ENCODE data around the gene HSFX3.
"Not testable (repeated sequence)": the region's sequence is repeated elsewhere in the genome, so short reads cannot be mapped to it uniquely, and the experiment has no call there.

Gene HSFX3

DNA sequence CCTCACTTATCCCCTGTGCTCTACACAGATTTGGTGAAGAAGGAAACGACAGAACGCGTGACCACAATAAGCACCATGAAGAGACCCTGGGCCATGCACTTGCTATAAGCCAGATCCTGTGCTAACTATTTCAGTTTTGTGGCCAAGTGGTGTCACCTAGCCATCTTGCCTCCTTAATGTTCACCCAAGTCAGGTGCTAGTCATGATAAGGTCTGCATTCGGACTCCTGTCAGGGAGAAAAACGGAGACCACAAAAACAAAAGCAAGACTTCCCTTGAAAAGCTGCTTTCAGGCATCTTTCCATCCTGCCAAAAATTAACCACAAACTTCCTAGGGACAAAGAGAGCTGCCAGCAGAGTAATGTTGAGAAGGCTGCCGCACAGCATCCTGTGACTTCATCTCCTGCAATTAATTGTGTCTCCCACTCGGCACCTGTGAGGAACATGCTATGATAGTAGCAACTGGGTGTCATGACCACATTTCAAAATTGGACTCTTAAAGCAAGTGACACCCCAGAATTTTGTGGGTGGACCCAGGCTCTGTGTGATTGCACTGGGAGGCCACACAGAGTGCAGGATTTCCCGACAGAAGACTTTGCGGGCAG lies 35.8 kb downstream of the HSFX3 start:
- H3K27me3 Mint-ChIP-seq: no peaks in the 10 kb centered on the region
- no peaks in the 10 kb centered on the region for H3K9me3 Mint-ChIP-seq (ENCODE audit: low read depth)
- H3K27ac Mint-ChIP-seq: peak overlapping the region; percentile 22
- no peaks in the 10 kb centered on the region for H3K36me3 Mint-ChIP-seq
- H3K4me1 Mint-ChIP-seq (ENCODE audit: low read depth): peaks cover 27% of the 10 kb centered on the region
- no peak overlapping the region for H3K4me3 Mint-ChIP-seq

GRCh38 chrX:149512225-149512885 lies 37.4 kb downstream of the HSFX3 start:
- Mint-ChIP-seq H3K4me1 (ENCODE audit: low read depth) (peaks cover 27% of the 10 kb centered on the region), H3K36me3 (no peaks in the 10 kb centered on the region), H3K27me3 (no peaks in the 10 kb centered on the region), H3K27ac (no peak overlapping the region), H3K9me3 (ENCODE audit: low read depth) (no peaks in the 10 kb centered on the region), H3K4me3 (no peak overlapping the region)

DNA sequence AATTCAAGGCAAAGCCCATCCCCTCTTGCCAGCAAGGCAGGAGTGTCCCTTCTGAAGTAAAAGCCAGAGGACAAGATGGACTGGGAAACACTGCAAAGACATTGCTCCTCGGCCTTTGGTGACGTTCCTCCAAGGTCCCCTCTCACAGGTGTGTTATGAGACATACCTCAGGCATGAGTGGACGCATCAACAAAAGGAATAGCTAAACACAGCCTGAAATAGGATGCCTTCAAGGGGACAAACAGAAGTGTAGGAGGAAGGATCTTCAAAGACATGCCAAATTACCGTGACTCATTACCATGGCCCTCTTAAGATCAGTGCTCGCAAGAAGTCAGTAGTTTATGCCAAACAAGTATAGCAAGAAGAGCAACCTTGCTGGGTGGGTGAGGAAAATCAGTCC lies 38.6 kb downstream of the HSFX3 start:
- Mint-ChIP-seq H3K4me1 (ENCODE audit: low read depth) (peaks cover 26% of the 10 kb centered on the region), H3K4me3 (no peak overlapping the region), H3K36me3 (no peaks in the 10 kb centered on the region), H3K27ac (no peak overlapping the region), H3K27me3 (no peaks in the 10 kb centered on the region), H3K9me3 (ENCODE audit: low read depth) (no peaks in the 10 kb centered on the region)

DNA sequence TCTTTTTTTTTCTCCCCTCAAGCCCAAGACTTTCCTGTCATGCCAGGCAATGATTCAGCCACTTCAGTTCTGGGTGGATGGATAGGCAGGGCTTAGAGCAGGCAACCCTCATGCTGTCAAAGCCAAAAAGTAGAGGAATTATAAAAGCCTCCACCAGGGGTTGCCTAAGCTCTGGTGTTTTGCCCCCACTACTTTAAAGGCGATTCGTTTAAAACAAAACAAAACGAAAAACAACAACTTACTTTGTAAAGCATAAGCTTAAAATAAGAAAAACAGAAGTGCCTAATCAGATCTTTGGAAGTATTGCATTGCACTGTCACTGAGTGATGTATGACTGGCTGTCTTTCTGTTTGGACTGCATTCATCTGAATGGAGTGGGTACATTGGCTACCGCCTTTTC lies 39.3 kb downstream of the HSFX3 start:
- Mint-ChIP-seq H3K4me3 (no peak overlapping the region), H3K27me3 (no peaks in the 10 kb centered on the region), H3K27ac (no peak overlapping the region), H3K36me3 (no peaks in the 10 kb centered on the region), H3K4me1 (ENCODE audit: low read depth) (peaks cover 28% of the 10 kb centered on the region), H3K9me3 (ENCODE audit: low read depth) (no peaks in the 10 kb centered on the region)

GRCh38 chrX:149508467-149508866 lies 41.3 kb downstream of the HSFX3 start:
- Mint-ChIP-seq H3K27ac (no peak overlapping the region), H3K4me1 (ENCODE audit: low read depth) (peaks cover 26% of the 10 kb centered on the region), H3K4me3 (no peak overlapping the region), H3K9me3 (ENCODE audit: low read depth) (no peaks in the 10 kb centered on the region), H3K27me3 (no peaks in the 10 kb centered on the region), H3K36me3 (no peaks in the 10 kb centered on the region)

GRCh38 chrX:149506349-149506748 lies 43.4 kb downstream of the HSFX3 start:
- H3K9me3 Mint-ChIP-seq (ENCODE audit: low read depth): no peaks in the 10 kb centered on the region
- H3K4me1 Mint-ChIP-seq (ENCODE audit: low read depth): peaks cover 21% of the 10 kb centered on the region
- H3K27me3 Mint-ChIP-seq: no peaks in the 10 kb centered on the region
- no peak overlapping the region for H3K4me3 Mint-ChIP-seq
- H3K27ac Mint-ChIP-seq: no peak overlapping the region
- no peaks in the 10 kb centered on the region for H3K36me3 Mint-ChIP-seq

GRCh38 chrX:149505671-149506070 lies 44.1 kb downstream of the HSFX3 start:
- H3K4me1 Mint-ChIP-seq (ENCODE audit: low read depth): peaks cover 25% of the 10 kb centered on the region
- H3K27me3 Mint-ChIP-seq: no peaks in the 10 kb centered on the region
- no peaks in the 10 kb centered on the region for H3K36me3 Mint-ChIP-seq
- peak overlapping the region; percentile 85 for H3K27ac Mint-ChIP-seq
- H3K4me3 Mint-ChIP-seq: peak overlapping the region; percentile 93
- H3K9me3 Mint-ChIP-seq (ENCODE audit: low read depth): no peaks in the 10 kb centered on the region

GRCh38 chrX:149504915-149505651 lies 44.6 kb downstream of the HSFX3 start, which contains the start of gene IDS:
Gene IDS, minus strand, starts transcription at chrX:149505306. Its CDS starts 169 bp downstream, at chrX:149505137.
- Mint-ChIP-seq H3K36me3 (no peaks in the 10 kb centered on the region), H3K9me3 (ENCODE audit: low read depth) (no peaks in the 10 kb centered on the region), H3K27ac (peak within 1 kb of the TSS; percentile 85), H3K4me1 (ENCODE audit: low read depth) (peaks cover 28% of the 10 kb centered on the region), H3K4me3 (peak within 1 kb of the TSS; percentile 93), H3K27me3 (no peaks in the 10 kb centered on the region)

DNA sequence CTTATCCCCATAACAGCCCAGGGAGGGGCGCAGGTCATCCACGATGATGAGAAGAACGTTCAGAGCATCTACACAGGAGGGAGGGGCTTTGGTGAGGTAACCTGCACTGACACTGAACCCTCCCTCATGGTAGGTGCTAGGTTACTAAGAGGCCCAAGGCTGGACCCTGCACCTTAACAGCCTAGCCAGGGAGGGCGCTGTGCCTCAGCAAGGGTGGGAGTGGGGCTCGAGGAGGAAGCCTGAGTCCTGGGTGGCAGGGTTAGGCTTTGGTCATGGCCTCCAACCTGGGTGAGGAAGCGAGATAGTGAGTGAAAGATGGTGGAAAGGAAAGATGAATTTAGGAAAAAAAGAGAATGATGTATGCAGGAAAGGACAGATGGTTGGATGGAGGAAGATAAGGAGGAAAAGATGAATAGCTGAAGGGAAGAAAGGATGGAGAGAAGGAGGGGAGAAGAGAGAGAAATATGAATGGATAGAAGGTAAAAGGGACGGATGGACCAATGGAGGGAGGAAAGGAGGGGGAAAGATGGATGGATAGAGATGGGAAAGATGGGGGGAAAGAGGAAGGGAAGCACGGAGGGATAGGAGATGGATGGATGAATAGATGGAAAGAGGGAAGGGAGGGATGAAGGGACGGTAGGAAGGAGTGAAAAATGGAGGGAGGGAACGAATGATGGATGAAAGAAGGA lies 45.4 kb downstream of the HSFX3 start:
- no peaks in the 10 kb centered on the region for H3K9me3 Mint-ChIP-seq (ENCODE audit: low read depth)
- no peaks in the 10 kb centered on the region for H3K27me3 Mint-ChIP-seq
- peak overlapping the region; percentile 81 for H3K27ac Mint-ChIP-seq

GRCh38 chrX:149503446-149503845 lies 46.3 kb downstream of the HSFX3 start:
- H3K27ac Mint-ChIP-seq: peak overlapping the region; percentile 54
- peak overlapping the region; percentile 53 for H3K4me3 Mint-ChIP-seq
- H3K4me1 Mint-ChIP-seq (ENCODE audit: low read depth): peaks cover 31% of the 10 kb centered on the region
- not testable (repeated sequence) for H3K36me3 Mint-ChIP-seq; H3K27me3 Mint-ChIP-seq; H3K9me3 Mint-ChIP-seq (ENCODE audit: low read depth)

More for the DNA sequence above, 45.4 kb downstream of the HSFX3 start:
- Mint-ChIP-seq H3K4me1 (ENCODE audit: low read depth) (peaks cover 31% of the 10 kb centered on the region), H3K4me3 (peak overlapping the region; percentile 93), H3K36me3 (no peaks in the 10 kb centered on the region)

DNA sequence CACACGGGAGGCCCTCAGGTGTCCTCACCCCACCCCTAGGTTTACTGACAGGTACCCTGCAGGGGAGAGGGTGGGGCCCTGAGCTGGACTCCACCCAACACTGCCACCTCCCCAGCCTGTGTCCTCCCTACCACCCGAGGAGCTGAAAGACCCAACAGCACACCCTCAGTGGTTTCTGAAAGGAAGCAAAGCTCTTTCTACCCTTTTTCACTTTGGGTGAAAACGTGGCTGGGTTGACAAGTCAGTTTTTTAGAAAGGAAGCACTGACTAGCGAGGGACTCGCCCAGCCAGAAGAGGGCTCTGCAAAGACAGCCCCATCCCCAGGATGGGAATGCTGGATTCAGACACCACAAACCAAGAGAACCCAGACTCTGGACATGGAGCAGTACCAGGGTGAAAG lies 46.8 kb downstream of the HSFX3 start:
- H3K4me3 Mint-ChIP-seq; H3K36me3 Mint-ChIP-seq; H3K27me3 Mint-ChIP-seq; H3K9me3 Mint-ChIP-seq (ENCODE audit: low read depth); H3K27ac Mint-ChIP-seq: not testable (repeated sequence)
- H3K4me1 Mint-ChIP-seq (ENCODE audit: low read depth): peaks cover 31% of the 10 kb centered on the region

DNA sequence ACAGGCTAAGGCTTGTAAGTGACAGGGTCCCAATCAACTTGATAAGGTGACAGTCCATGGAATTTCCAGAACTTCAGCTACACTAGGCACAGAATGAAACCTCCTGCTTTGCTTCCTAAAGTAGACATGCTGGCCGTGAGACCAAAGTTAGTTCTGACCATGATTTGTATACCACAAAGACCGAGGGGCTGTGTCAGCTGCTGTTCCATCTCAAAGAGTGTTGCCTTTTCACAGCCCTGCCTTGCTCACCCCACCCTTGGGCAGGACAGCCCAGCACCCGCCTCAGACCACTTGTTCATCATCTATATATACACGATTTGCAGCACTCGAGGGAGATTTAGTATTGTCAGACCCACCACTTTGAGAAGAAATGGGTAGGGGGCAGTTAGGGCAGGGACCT lies 50.0 kb downstream of the HSFX3 start:
- peaks cover 23% of the 10 kb centered on the region for H3K4me1 Mint-ChIP-seq (ENCODE audit: low read depth)
- H3K36me3 Mint-ChIP-seq: no peaks in the 10 kb centered on the region
- no peaks in the 10 kb centered on the region for H3K9me3 Mint-ChIP-seq (ENCODE audit: low read depth)
- no peak overlapping the region for H3K4me3 Mint-ChIP-seq
- no peaks in the 10 kb centered on the region for H3K27me3 Mint-ChIP-seq
- no peak overlapping the region for H3K27ac Mint-ChIP-seq

DNA sequence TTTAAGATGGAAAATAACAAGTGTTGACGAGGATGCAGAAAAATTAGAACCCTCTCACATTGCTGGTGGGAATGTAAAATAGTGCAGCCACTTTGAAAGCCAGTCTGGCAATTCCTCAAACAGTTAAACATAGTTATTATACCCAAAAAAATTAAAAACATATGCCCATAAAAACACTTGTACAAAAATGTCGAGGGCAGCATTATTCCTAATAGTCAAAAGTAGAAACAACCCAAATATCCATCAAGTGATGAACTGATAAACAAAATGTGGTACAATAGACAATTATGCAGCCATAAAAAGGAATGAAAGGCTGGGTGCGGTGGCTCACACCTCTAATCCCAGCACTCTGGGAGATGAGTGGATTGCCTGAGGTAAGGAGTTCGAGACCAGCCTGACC lies 51.0 kb downstream of the HSFX3 start:
- no peaks in the 10 kb centered on the region for H3K27me3 Mint-ChIP-seq
- peaks cover 16% of the 10 kb centered on the region for H3K4me1 Mint-ChIP-seq (ENCODE audit: low read depth)
- no peak overlapping the region for H3K27ac Mint-ChIP-seq
- H3K36me3 Mint-ChIP-seq: no peaks in the 10 kb centered on the region
- no peak overlapping the region for H3K4me3 Mint-ChIP-seq
- H3K9me3 Mint-ChIP-seq (ENCODE audit: low read depth): no peaks in the 10 kb centered on the region

Measured in activated naive CD8-positive, alpha-beta T cell (primary cell).